PC-3 (cell line): Measurements from ENCODE around the gene TMEM119. TPM values are rescaled to one million over a fixed set of nuclear protein-coding genes. Genes with fewer than 3 reads are reported as not detected.

Source experiments
- ATAC-seq: fragments of 200-7000 bp; cut with Tn5 transposase; 2 replicates; pipeline ENCODE4 v1.9.1; 2020; ENCODE audit warnings: mild to moderate bottlenecking, moderate library complexity
- BruUV-seq: library from RNA; stranded (reverse); fragments of 400-500 nt; replicated peaks from 2 replicates; lab custom pipeline; 2021; lab: Mats Ljungman, UMichigan
- CTCF ChIA-PET: fragments of 300-600 bp; sonication (Branson Sonifier 250); formaldehyde crosslinking; loops from one replicate; lab custom pipeline; 2022; ENCODE audit warnings: antibody characterized with exemption; lab: Charles Lee
- POLR2A ChIA-PET: fragments of 300-600 bp; sonication (Branson Sonifier 250); formaldehyde crosslinking; loops from one replicate; lab custom pipeline; 2022; ENCODE audit warnings: antibody characterized with exemption; ENCODE audit not compliant: unreplicated experiment; lab: Charles Lee
- DNase-seq: peaks from one replicate; pipeline ENCODE4 v3.0.0-alpha.2; 2015
- H2AFZ ChIP-seq: fragments of 300-600 bp; sonication (generic); 2 replicates; pipeline ENCODE4 v1.6.0; 2016; ENCODE audit warnings: antibody characterized with exemption, low read length
- H3F3A ChIP-seq: fragments of 300-600 bp; sonication (generic); one replicate; pipeline ENCODE4 v1.6.0; 2017; ENCODE audit warnings: antibody characterized with exemption, low read length, control low read depth, mild to moderate bottlenecking; ENCODE audit not compliant: unreplicated experiment
- H3K27ac ChIP-seq: fragments of 300-600 bp; sonication (generic); 2 replicates; pipeline ENCODE4 v1.5.1; 2016; ENCODE audit warnings: mild to moderate bottlenecking, low read length
- H3K27me3 ChIP-seq: fragments of 300-600 bp; sonication (generic); 2 replicates; pipeline ENCODE4 v1.6.1; 2016; ENCODE audit warnings: low read length, mixed read lengths
- H3K36me3 ChIP-seq: fragments of 300-600 bp; sonication (generic); 2 replicates; pipeline ENCODE4 v1.6.1; 2016; ENCODE audit warnings: low read depth, mixed run types, low read length, mixed read lengths
- H3K4me1 ChIP-seq: fragments of 300-600 bp; sonication (generic); 2 replicates; pipeline ENCODE4 v1.5.1; 2016; ENCODE audit warnings: low read length; ENCODE audit not compliant: insufficient read depth
- H3K4me2 ChIP-seq: fragments of 300-600 bp; sonication (generic); 2 replicates; pipeline ENCODE4 v1.6.0; 2016; ENCODE audit warnings: low read length
- H3K4me3 ChIP-seq: fragments of 300-600 bp; sonication (generic); 2 replicates; pipeline ENCODE4 v1.5.1; 2016; ENCODE audit warnings: mild to moderate bottlenecking, low read length, mixed read lengths
- H3K79me2 ChIP-seq: fragments of 300-600 bp; sonication (generic); 2 replicates; pipeline ENCODE4 v1.6.1; 2017; ENCODE audit warnings: low read length, mixed read lengths
- H3K9ac ChIP-seq: fragments of 300-600 bp; sonication (generic); 2 replicates; pipeline ENCODE4 v1.6.0; 2016; ENCODE audit warnings: mild to moderate bottlenecking, low read length
- H3K9me2 ChIP-seq: fragments of 300-600 bp; sonication (generic); replicated peaks from 2 replicates; pipeline ENCODE4 v1.6.1; 2016; ENCODE audit warnings: mixed run types, low read length, mixed read lengths
- H3K9me3 ChIP-seq: fragments of 300-600 bp; sonication (generic); 2 replicates; pipeline ENCODE4 v1.6.1; 2016; ENCODE audit warnings: low read length, mixed read lengths
- H4K20me1 ChIP-seq: fragments of 300-600 bp; sonication (generic); 2 replicates; pipeline ENCODE4 v1.6.1; 2016; ENCODE audit warnings: low read length, mixed read lengths
- CTCF ChIP-seq: fragments of 300-600 bp; sonication (generic); conservative IDR thresholded peaks from 2 replicates; pipeline ENCODE4 v1.5.1; 2017; ENCODE audit warnings: antibody characterized with exemption, low read depth, mild to moderate bottlenecking, low read length
- EZH2 ChIP-seq: fragments of 300-600 bp; sonication (generic); IDR thresholded peaks from one replicate; pipeline ENCODE4 v1.6.1; 2017; ENCODE audit warnings: antibody characterized with exemption, mild to moderate bottlenecking, low read length; ENCODE audit not compliant: unreplicated experiment
- EZH2phosphoT487 ChIP-seq: fragments of 300-600 bp; sonication (generic); IDR thresholded peaks from 2 replicates; pipeline ENCODE4 v1.6.1; 2018; ENCODE audit warnings: mild to moderate bottlenecking, antibody characterized with exemption, low read length, borderline replicate concordance
- intact Hi-C: fragments of 100-400 bp; cut with micrococcal nuclease; formaldehyde crosslinking; loops from 2 replicates; pipeline ENCODE4 v1.9.0; 2023
- total RNA-seq: library from RNA; depleted of rRNA; stranded (reverse); fragments of >200 nt; gene quantifications from 2 replicates; pipeline ENCODE4 v1.2.3, GENCODE V29; 2014

The TMEM119 gene
- total RNA-seq, 1 experiment from 2014 or later, result not detected

DNA sequence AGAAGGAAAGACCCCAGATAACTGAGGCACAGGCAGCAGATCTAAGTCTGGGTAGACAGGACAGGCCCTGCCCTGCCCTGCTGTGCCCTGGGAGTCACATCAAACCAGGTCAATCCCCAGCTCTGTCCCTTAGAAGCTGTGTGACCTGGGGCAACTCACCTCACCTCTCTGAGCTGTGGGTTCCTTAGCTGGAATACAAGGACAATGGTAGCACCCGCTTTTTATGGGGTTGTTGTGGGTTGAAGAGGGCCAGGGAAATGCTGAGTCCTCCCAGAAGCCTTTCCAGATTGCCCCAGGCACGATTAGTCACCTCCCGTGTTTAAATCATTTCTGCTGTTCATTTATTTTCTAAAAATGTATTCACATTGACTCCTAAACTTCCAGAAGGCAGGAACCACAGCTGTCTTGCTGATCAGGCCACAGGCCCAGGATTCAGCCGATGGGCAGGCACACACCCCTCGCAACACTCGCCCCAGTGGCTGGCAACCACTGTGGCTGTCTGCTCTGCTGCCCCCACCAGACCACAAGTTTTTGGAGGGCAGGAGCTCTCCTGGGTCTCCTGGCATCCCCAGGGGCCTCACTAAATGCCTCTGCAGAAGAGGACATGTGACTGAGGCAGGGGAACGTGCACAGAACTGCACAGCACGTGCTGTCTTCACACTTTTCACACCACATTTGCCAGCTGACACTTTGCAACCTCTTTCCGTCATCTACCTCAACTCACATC is 32.8 kb upstream of the TMEM119 start:
- peak; percentile 98 for DNase-seq
- peaks cover 5% of the 10 kb centered on the region for H3F3A ChIP-seq
- H3K36me3 ChIP-seq, result no peaks in the 10 kb centered on the region
- H3K9ac ChIP-seq, result peak overlapping the region; percentile 26
- intact Hi-C loops, result loop anchor here (2.0 to 5.0 kb wide), 2 partner anchors 14 to 68 kb away; partner anchors contain the start of genes ISCU and SART3
- ChIA-PET CTCF (interaction anchor here (0.6 to 1.4 kb wide), 2 partner anchors 12 to 16 kb away, joined by 3 to 5 read pairs; no protein-coding TSS in a partner anchor), POLR2A (interaction anchor here (0.5 kb wide), 1 partner anchor 227 kb away, joined by 3 read pairs; the partner anchor contains the start of gene SSH1)
- H3K79me2 ChIP-seq, result no peaks in the 10 kb centered on the region
- peaks cover 45% of the 10 kb centered on the region for H3K4me1 ChIP-seq
- TF ChIP-seq EZH2 (no peak), CTCF (no peak), EZH2phosphoT487 (no peak)
- H3K4me2 ChIP-seq, result peak overlapping the region; percentile 48
- H3K27me3 ChIP-seq, result no peaks in the 10 kb centered on the region
- peak overlapping the region; percentile 86 for H3K27ac ChIP-seq
- H3K9me3 ChIP-seq, result no peaks in the 10 kb centered on the region
- ATAC-seq, result peak; percentile 67
- no peaks in the 10 kb centered on the region for H4K20me1 ChIP-seq
- no TSS peak for BruUV-seq
- no peak overlapping the region for H2AFZ ChIP-seq
- no peaks in the 10 kb centered on the region for H3K9me2 ChIP-seq
- H3K4me3 ChIP-seq, result no peak overlapping the region

DNA sequence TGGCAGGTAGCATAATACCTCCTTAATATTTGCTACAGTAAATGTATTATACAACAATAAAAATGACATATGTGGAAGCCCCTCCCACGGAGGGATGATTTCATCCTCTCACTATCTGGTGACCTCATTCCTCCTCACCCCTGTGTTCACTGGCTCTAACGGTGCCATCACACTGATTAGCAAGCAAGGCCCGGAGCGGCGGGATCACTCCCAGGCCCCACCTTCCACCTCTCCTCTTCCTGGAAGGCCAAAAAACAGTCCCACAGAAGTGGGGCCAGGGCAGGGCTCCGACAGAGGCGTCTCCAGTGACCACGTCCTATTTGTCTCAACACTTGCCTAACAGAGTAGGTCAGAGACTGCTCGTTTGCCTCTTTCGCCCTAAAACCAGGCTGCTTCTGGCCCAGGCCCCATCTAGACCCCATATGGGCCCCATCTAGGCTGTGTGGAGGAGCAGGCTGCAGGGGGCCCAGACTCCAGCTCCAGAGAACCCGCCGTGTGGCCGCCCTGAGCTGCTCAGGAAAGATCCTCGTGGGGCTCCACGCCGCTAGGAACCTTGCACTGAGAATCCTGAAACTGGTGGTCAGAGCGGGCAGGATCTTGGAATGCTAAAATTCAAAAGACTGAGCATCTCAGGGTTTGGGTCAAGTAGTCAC is 32.1 kb upstream of the TMEM119 start:
- CTCF ChIA-PET, result interaction anchor here (0.6 to 1.4 kb wide), 2 partner anchors 12 to 17 kb away, joined by 3 to 5 read pairs; no protein-coding TSS in a partner anchor

More for the DNA sequence above, 32.1 kb upstream of the TMEM119 start:
- H3K4me1 ChIP-seq, result peaks cover 45% of the 10 kb centered on the region
- no peaks in the 10 kb centered on the region for H3K79me2 ChIP-seq
- H3K36me3 ChIP-seq, result no peaks in the 10 kb centered on the region
- ATAC-seq (peak; percentile 29), DNase-seq (peak; percentile 71)
- intact Hi-C loops, result loop anchor here (2.0 to 5.0 kb wide), 2 partner anchors 15 to 68 kb away; partner anchors contain the start of genes ISCU and SART3
- H3F3A ChIP-seq, result peaks cover 5% of the 10 kb centered on the region
- peak overlapping the region; percentile 32; the same call in 1 of the 2 replicates for H2AFZ ChIP-seq
- TF ChIP-seq EZH2, result no peak
- TF ChIP-seq CTCF, result no peak
- no peak for TF ChIP-seq EZH2phosphoT487
- no peaks in the 10 kb centered on the region for H3K27me3 ChIP-seq
- peak overlapping the region; percentile 86 for H3K27ac ChIP-seq
- no TSS peak for BruUV-seq
- no peak overlapping the region for H3K4me3 ChIP-seq
- peak overlapping the region; percentile 37 for H3K4me2 ChIP-seq
- H3K9me2 ChIP-seq, result no peaks in the 10 kb centered on the region
- POLR2A ChIA-PET, result interaction anchor here (0.5 kb wide), 2 partner anchors 74 to 227 kb away, joined by 3 read pairs; partner anchors contain the start of gene SSH1
- H3K9me3 ChIP-seq, result no peaks in the 10 kb centered on the region
- peak overlapping the region; percentile 26 for H3K9ac ChIP-seq
- H4K20me1 ChIP-seq, result no peaks in the 10 kb centered on the region
